GM10266 (cell line): ENCODE data around the gene CRMP1.

Experiments used
- DNase-seq: peaks from one replicate; pipeline ENCODE4 v3.0.0; 2012; ENCODE audit errors: extremely low spot score
- CTCF ChIP-seq: IDR thresholded peaks from 2 replicates; pipeline ENCODE4 v1.5.1; 2012; ENCODE audit warnings: mild to moderate bottlenecking, low read depth; ENCODE audit not compliant: control insufficient read depth, insufficient read depth; ENCODE audit errors: missing control alignments

CRMP1 gene

GRCh38 chr4:5897674-5898073, 4.8 kb upstream of the CRMP1 start:
- TF ChIP-seq CTCF, result no peak
- DNase-seq, result no peak

DNA sequence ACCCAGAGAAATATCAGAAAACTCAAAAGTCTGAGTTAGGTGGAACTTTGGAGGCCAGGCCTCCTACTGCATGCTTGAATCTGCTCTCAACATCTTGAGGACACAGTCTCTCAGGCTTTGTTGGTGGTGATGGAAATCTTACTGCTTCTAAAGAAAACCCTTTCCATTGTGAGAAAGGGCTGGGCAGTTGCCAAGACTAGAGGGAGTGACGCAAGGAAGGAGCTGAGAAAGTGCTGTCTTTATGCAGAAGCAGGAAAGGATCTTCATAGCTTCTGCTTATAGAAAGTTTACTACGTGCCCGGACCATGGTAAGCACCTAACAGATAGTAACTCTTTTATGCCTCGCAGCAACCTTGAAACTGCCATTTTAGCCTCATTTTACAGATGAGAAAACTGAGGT, 2.4 kb upstream of the CRMP1 start:
- DNase-seq, result no peak

GRCh38 chr4:5894266-5894665, 1.4 kb upstream of the CRMP1 start:
- no peak for DNase-seq
- TF ChIP-seq CTCF, result no peak

More for the DNA sequence above, 2.4 kb upstream of the CRMP1 start:
- no peak for TF ChIP-seq CTCF

GRCh38 chr4:5893591-5893990, 705 bp upstream of the CRMP1 start:
- no peak for DNase-seq
- no peak for TF ChIP-seq CTCF

GRCh38 chr4:5892323-5893003, 423 bp downstream of the CRMP1 start:
- no peak for TF ChIP-seq CTCF
- peak; percentile 34 for DNase-seq

- no peak for TF ChIP-seq CTCF
- no peak for DNase-seq
Measured at GRCh38 chr4:5891563-5892322, 1.1 kb downstream of the CRMP1 start.
